ENCODE data around the gene DAAM2.

GRCh38 chr6:39908838-39909583, 116.8 kb downstream of the DAAM2 start:
- TF ChIP-seq CTCF (optimal IDR thresholded peaks at IDR 0.05 in 1 of 3, IDR thresholded peaks at IDR 0.05 in 1 of 3, conservative IDR thresholded peaks at IDR 0.05 in 1 of 3; ENCODE audit: extremely low read depth in 1 of 3, insufficient read depth in 2 of 3, low read length in 3 of 3), result no peak
- TF ChIP-seq EZH2 (IDR thresholded peaks at IDR 0.05; ENCODE audit: low read length), result no peak
